ENCODE measurements around the gene SFXN4.
"Not testable (repeated sequence)": the region's sequence is repeated elsewhere in the genome, so short reads cannot be mapped to it uniquely, and the experiment has no call there.

Gene SFXN4

DNA sequence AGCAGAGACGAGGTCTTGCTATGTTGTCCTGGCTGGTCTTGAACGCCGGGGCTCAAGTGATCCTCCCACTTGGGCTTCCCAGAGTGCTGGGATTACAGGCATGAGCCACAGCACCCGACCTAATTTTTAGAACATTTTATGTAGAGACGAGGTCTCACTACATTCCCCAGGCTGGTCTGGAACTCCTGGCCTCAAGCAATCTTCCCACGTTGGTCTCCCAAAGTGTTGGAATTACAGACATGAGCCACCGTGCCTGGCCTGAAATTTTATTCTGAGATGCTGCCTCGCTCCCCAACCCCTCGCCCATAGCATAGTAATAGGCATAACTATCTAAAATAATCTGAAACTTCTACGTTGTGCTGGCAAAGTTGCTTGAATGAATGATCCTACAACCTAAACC is 21.9 kb downstream of the SFXN4 start:
- DNase-seq (ENCODE audit: low spot score) = no peak

DNA sequence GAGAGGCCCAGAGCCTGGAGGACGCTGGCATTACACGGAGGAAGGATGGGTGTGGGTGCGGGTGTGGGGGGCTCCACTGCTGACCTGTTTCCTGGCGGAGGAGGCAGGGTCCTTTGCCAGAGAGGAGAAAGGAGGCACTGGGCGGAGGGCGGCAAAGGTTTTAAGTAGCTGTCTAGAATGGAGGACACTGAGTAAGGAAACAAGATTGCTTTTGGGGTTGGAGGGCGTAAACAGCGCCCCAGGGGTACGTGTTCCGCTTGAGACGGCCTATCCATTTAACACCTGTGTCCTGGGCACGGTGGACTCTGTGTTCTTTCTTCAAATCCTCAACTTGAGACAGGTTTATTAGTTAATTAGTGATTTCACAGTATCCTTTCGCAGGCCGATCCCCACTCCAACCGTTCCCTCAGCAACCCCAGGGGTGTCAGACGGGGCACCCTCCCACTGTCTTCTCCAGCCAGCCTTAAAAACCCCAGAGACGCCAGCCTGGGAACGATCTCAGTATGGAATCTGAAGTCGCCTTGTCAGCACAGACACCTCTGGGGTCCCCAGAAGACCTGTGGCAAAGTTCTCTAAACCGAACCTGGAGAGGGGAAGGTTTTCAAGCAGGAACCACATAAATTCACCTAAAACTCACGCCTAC is 24.8 kb downstream of the SFXN4 start:
- DNase-seq (ENCODE audit: low spot score) = no peak

DNA sequence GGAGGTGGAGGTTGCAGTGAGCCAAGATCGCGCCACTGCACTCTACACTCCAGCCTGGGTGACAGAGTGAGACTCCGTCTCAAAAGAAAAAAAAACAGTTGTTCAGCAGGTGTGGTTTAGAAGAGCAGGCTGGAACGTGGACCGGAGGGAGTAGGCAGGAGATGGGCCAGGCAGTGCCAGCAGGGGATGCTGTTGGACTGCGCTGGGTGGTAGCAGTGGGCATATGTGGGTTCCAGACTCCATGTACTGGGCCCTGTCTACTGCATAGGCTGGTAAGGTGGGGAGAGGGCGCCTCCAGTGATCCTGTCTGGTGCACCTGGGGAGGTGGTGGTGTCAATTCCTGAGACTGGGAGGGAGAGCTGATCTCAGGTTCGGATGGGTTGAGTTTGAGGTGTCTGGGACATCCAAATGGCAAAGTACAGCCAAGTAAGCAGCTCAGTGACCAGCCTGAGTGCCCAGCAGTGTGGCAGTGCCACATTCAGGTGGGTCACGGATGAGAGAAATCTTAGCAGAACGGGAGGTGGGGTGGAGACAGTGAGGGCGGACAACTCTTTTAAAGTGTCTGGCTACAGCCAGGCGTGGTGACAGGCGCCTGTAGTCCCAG is 25.9 kb downstream of the SFXN4 start:
- no peak for DNase-seq (ENCODE audit: low spot score)

DNA sequence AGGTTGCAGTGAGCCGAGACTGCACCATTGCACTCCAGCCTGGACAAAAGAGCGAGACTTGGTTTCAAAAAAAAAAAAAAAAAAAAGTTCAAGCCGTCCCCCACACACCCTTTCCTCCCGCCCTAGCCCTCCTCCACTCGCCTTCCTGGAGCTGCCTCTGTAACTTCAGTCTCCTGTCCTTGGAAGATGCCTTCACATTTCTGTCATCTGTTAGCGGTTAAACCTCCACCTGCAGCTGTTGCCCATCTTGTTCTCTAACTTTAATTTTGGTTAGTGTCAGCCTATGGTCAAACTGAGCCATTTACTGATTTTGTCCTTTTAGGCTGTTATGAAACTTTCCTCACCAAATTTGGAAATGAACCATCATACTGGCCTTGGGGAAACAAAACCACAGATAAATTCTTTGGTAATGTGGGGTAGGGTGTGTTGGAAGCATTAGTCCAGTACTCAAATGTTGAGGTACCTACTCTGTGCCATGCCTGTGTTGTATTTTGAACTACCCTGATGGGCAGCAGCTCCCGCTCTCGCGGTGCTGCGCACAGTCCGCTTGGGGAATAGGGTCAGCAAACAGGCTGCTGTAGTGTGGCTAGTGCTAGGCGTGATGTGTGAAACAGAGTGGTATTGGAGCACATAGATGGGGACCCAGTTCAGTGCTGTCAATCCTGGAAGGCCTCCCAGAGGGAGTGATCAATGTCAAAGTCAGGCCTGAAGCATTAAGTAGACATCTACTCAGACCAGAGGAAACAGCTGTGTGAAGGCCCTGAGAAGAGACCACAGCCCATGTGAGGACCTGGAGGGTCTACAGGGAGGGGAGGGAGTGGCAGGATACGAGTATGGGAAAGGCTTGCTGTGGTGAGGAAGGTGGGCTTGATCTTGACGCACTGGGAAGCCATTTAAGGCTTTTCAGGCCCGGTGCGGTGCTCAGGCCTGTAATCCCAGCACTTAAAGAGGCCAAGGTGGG is 26.9 kb downstream of the SFXN4 start:
- DNase-seq (ENCODE audit: low spot score) = no peak

DNA sequence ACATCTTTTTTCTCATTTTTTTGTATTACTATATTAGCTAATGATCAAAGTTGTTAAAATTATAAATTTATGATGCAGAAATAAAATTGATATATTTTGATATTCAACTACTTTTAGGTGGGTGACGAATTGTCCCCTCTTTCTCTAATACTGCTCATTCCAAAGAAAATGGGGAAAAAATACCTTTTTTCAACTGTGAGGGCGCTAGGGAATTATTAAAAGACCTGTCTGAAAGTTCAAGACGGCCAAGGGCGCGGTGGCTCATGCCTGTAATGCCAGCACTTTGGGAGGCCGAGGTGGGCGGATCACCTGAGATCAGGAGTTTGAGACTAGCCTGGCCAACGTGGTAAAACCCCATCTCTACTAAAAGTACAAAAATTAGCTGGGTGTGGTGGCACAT is 27.6 kb downstream of the SFXN4 start:
- not testable (repeated sequence) for DNase-seq (ENCODE audit: low spot score)

DNA sequence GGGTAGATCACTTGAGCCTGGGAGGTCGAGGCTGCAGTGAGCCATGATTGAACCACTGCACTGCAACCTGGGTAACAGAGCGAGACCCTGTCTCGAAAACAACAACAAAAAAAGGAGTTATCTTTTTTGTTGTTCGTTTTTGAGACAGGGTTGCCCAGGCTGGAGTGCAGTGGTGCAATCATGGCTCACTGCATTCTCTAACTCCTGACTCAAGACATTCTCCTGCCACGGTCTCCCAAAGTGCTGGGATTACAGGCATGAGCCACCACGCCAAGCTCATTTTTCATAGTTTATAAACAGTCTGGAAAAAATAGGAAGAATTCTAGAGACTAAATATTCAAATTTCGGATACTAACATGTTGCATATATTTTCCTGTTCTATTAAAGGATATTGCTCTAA is 29.4 kb downstream of the SFXN4 start:
- DNase-seq (ENCODE audit: low spot score) = no peak

DNA sequence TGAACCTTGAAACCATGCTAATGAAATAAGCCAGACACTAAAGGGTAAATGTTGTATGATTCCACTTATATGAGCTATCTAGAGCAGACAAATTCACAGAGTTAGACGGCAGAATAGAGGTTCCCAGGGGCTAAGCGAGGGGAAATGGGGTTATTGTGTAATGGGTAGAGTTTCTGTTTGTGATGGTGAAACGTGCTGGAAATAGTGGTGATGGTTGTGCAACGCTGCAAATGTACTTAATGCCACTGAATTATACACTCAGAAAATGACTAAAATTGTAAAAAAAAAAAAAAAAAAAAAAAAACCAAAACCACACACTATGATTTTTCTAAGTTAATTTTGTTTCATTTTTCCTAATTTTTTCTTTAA is 30.0 kb downstream of the SFXN4 start:
- no peak for DNase-seq (ENCODE audit: low spot score)

DNA sequence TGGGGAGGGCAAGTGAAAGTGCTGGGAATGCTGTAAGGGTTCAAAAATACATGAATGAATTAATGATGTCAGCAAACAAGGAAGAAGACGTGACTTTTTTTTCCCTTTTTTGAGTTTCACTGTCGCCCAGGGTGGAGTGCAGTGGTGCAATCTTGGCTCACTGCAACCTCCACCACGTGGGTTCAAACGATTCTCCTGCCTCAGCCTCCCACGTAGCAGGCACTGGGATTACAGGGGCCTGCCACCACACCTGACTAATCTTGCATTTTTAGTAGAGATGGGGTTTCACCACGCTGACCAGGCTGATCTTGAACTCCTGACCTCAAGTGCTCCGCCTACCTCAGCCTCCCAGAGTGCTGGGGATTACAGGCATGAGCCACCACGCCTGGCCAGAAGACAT is 31.6 kb downstream of the SFXN4 start:
- no peak for DNase-seq (ENCODE audit: low spot score)

DNA sequence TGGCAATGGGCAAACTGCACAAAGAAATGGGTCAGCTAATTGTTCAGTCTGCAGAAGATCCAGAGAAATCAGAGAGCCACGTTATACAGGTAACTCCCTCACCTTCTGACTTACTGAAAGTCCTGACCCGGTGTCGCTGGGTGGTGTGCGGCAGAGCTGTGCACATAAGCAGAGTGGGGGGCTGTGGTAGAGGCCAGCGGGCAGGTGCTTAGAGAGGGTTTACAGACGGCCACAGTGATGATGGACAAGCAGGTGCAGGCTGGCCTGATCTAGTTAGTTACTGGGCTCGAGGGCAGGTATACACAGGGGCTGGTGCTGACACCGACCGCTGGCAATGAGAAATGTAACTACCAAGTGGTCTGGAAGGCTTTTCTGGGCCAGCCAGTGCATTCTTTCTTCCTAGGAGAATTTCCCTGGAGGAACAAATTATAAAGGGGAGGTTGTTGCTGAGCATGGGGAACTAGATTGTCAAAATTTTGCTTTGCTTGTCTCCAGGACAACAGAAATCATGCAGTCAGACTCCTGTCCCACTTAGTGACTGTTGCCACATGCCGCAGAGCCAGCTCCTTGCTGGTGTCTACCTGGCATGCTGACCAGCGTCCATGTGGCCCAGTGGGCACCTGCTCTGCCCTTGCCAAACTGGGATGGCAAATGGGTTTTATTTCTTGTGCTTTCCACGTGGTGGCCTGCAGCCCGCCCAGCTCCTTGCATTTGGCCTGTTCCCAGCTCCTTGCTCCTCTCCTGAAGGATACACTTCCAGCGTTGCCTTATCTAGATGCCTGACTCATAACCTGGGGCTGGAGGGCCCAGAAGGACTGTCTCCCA is 32.8 kb downstream of the SFXN4 start:
- no peak for DNase-seq (ENCODE audit: low spot score)

DNA sequence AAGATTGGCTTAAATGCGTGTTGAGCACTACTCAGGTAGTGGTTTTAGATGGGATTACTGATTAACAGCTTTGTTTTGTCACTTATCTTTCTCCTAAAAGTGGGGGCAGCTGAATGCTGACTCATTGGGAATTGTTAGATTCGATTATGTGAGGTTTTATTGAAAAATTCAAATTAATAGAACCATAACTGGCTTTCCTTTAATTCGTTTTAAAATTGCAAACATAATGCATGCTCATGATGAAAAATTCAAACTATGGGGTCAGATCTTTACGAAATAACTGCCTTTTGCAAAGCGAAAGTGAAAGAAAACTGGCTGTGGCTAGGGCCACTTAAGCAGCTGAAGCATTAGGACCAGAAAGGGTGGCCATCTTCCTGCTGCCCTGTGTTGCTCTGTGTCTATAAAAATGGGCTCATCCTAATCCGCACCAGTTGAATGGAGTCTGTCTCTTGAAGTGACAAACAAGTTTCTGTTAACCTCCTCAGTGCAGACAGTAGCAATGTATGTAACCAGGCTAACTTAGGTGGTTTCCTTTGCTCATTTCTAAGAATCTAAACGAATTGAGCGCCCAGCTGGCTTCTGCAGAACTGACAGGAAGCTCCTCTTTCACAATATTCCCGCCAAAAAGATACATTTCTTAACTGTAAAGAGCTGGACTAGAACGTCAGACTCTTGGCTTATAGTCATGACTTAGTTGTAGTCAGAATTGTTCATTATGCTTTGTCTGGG is 33.8 kb downstream of the SFXN4 start:
- no peak for DNase-seq (ENCODE audit: low spot score)

DNA sequence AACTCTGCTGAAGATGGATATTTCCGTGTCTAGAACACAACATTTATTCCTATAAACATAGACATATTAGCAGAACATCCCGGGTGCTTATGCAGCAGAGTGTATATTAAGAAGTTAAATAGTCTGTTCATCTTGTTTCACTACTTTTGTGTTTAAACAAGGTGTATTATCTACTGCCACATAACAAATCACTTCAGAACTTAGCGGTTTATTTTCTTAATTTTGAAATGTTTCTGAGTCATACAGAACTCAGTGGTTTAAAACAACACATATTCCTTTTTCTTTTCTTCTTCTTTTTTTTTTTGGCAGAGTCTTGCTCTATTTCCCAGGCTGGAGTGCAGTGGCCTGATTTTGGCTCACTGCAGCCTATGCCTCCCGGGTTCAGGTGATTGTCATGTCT is 35.8 kb downstream of the SFXN4 start:
- no peak for DNase-seq (ENCODE audit: low spot score)

DNA sequence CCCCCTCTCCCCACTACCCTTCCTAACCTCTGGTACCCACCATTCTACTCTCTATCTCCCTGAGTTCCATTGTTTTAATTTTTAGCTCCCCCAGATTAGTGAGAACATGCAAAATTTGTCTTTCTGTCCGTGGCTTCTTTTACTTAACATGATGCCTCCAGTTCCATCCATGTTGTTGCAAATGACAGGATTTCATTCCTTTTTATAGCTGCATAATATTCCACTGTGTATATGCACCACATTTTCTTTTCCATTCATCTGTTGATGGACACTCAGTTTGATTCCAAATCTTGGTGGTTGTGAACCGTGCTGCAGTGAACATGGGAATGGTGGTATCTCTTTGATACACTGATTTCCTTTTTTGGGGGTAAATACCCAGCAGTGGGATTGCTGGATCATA is 39.6 kb downstream of the SFXN4 start:
- DNase-seq (ENCODE audit: low spot score) = no peak

DNA sequence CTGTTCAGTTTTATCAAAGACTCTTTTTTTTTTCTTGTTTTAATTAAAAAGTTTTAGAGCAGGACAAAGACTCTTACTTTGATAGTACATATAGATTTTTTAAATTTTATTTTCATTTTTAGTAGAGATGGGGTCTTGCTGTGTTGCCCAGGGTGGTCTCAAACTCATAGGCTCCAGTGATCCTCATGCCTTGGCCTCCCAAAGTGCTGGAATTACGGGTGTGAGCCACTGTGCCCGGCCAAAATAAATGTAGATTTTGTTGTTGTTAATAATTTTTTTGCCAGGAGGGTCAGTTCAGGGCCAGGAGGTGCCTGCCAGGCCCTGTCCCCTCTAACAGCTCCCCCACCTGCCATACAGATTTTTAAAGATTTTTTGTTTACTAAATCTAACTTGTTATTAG is 44.6 kb downstream of the SFXN4 start:
- DNase-seq (ENCODE audit: low spot score) = no peak

DNA sequence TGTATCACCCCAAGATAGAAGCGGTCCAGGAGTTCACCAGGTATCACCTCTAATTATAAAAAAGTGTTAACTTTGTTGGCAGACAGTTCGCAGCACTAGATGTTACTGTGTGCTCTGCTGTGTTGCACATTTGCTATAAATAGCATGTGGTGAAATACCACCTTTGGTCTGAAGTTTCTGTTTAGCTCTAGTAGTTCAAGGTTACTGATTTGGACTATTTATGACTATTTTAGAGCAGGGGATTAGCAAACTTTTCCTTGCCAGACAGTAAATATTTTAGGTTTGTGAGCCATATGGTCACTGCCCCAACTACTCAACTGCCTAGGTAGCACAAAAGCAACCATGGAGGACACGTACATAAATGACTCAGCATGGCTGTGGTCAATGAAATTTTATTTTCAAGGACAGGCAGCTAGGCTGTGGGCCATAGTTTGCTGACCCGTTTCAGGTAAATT is 45.1 kb downstream of the SFXN4 start:
- DNase-seq (ENCODE audit: low spot score) = no peak

DNA sequence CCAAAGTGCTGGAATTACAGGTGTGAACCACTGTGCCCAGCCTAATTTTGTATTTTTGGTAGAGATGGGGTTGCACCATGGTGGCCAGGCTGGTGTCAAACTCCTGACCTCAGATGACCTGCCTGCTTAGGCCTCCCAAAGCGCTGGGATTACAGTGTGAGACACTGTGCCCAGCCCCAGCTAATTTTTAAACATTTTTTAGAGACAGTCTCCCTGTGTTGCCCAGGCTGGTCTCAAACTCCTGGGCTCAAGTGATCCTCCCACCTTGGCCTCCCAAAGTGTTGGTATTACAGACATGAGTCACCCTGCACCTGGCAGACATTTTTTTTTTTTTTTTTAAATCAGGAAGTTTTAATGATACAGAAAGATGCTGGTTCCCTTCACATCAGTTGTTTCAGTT is 46.1 kb downstream of the SFXN4 start:
- DNase-seq (ENCODE audit: low spot score) = no peak

DNA sequence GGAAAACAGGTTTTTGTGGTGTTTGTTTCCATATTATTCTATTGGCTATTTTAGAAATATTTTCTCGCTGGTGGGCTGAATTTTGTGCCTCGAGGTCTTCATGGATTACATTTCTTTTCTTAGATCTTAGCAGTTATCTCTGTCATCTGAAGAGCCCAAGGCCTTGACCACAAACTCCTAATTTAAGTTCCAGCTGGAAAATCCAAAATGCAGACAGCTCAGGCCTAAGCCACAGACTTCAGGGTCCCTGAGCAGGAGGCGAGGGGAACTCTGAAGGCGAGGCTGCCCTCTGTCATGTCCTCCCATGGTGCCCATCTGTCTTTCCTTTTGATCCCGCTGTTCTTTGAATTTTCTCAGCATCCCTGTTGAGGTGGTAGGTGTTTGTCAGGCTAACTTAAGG is 47.3 kb downstream of the SFXN4 start:
- no peak for DNase-seq (ENCODE audit: low spot score)

DNA sequence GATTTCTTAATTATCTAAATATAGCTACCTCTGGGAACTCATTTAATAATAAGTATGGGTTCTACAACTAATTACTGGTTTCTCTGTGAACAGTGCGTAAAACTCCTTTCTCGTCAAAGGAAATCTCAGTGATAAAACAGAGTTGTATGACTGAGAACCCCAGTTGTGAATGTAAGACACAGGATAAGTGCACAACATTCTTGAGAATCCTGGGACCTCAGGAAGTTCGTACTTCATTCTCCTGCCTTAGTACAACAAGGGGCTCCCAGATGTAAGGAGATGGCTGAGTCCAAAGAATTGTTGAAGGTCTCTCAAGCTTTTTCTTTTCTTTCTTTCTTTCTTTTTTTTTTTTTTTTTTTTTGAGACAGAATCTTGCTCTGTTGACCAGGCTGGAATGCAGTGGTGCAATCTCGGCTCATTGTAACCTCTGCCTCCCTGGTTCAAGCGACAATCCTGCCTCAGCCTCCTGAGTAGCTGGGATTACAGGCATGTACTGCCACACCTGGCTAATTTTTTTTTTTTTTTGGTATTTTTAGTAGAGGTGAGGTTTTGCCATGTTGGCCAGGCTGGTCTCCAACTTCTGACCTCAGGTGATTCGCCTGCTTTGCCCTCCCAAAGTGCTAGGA is 49.1 kb downstream of the SFXN4 start:
- DNase-seq (ENCODE audit: low spot score) = no peak

DNA sequence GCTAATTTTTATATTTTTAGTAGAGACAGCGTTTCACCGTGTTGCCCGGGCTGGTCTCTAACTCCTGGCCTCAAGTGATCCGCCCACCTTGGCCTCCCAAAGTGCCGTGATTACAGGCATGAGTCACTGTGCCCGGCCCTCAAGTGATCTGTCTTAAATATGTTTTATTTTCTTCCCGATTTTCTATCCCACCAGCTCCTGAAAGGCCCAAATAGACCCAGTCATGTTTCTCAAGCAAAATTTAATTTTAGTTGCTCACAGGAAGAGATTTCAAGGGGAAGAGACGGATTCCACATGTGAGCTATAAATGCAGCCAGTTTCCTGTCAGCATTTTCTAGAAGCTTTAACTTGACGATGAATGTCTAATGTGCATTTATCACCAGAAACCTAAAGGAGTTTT is 49.6 kb downstream of the SFXN4 start:
- no peak for DNase-seq (ENCODE audit: low spot score)

DNA sequence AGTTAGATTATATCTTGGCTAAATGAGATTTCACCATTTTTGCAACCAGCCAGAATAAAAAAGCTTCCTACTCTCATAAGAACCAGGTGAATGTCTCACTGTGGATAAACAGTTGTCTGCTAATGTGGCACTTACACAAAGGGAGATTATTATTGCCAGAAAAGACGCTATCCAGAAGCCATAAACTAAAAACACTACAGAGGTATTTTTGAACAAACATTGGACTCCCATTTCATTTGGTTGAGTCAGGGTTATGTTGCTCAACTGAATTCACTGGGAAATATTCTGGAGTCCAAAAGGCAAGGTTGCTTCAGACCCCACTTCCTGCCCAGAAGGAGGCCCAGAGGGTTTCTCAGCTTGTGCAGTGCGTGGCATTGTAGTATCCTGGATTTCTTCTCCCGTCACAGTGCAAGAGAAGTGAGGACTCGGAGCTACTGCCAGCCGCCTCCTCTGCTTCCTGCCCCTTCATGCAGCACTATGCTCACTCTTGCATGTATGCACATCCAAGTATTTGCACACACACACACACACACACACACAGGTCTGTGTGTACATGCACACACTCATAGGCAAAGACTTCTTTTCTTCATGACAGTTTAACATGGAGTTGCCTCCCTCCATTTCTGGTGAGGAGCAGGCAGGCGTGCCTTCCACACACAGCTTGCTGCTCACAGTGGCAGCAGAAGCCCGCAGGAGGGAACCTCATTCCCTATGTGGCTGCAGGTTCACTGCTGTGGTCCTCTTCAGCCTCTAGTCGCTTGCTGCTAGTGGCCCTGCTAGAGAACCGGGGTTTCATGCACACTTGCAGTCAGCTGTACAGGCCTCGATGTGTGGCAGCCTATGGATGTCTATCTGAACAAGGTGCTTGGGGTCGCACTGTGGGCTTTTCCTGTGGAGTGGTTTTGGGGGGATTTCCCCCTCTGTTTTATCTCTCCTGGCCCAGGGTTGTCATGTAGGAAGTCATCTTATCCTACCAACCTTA is 51.5 kb downstream of the SFXN4 start:
- DNase-seq (ENCODE audit: low spot score) = no peak

DNA sequence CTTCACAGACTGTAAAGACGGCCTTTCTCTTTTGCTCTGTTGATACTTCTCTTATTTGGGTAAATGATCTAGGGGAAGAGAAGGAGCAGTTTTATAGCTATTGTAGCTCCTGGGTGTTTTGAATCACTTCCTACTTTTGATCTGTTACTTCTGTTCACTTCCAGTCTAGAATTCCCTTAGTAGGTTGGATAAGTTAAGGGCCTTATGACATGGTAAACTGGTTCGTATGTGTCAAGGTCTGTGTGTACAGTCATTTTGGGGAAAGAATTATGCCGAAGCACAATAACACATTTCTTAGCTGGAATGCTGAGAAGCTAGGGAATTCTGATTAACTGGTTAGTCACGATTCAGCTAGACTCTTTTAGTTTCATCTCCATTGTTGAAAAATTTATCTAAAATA is 53.5 kb downstream of the SFXN4 start:
- DNase-seq (ENCODE audit: low spot score) = no peak

All from left forelimb (tissue), 1 donor.